Common myeloid progenitor, CD34-positive (primary cell): ENCODE results near the gene ATP2A2.
A peak's percentile ranks its signal among the peaks of the same experiment; 100 is the strongest.

Experiments used
- CTCF ChIA-PET: fragments of 350-600 bp; sonication (Branson Sonifier 250); formaldehyde crosslinking; loops from one replicate; lab custom pipeline; 2021; ENCODE audit warnings: antibody characterized with exemption; lab: Charles Lee
- POLR2A ChIA-PET: fragments of 350-600 bp; sonication (Branson Sonifier 250); formaldehyde crosslinking; loops from one replicate; lab custom pipeline; 2021; ENCODE audit warnings: antibody characterized with exemption; lab: Charles Lee
- DNase-seq, 3 donors: peaks; one replicate each; pipeline versions ENCODE4 v3.0.0 to v3.0.0-alpha.2; 2013
- H3K27ac ChIP-seq, 2 experiments: 1 replicate in 1 of 2; 2 replicates in 1 of 2; pipeline ENCODE4 v1.7.0; 2013; ENCODE audit warnings: inconsistent platforms in 2 of 2, low read length in 2 of 2, mild to moderate bottlenecking in 2 of 2, low read depth in 1 of 2, moderate library complexity in 1 of 2; ENCODE audit not compliant: severe bottlenecking in 2 of 2, insufficient read depth in 1 of 2, poor library complexity in 1 of 2
- H3K27me3 ChIP-seq, 5 experiments: replicated peaks in 2 of 5; 1 replicate in 3 of 5; 2 replicates in 2 of 5; pipeline versions ENCODE4 v1.6.1 to v1.7.0; 2013; ENCODE audit warnings: low read length in 4 of 5, mild to moderate bottlenecking in 2 of 5, moderate library complexity in 2 of 5, inconsistent platforms in 1 of 5; ENCODE audit not compliant: insufficient read depth in 5 of 5, control insufficient read depth in 4 of 5
- H3K36me3 ChIP-seq, 4 experiments: 1 replicate in 2 of 4; 2 replicates in 2 of 4; pipeline versions ENCODE4 v1.6.1 to v1.7.0; 2013; ENCODE audit warnings: low read length in 3 of 4, control low read depth in 1 of 4, mild to moderate bottlenecking in 1 of 4; ENCODE audit not compliant: control insufficient read depth in 4 of 4, insufficient read depth in 4 of 4
- H3K4me1 ChIP-seq, 4 experiments: 1 replicate in 3 of 4; 2 replicates in 1 of 4; pipeline versions ENCODE4 v1.6.1 to v1.7.1; 2013; ENCODE audit warnings: low read length in 3 of 4, mild to moderate bottlenecking in 3 of 4, control low read depth in 1 of 4, inconsistent platforms in 1 of 4, moderate library complexity in 1 of 4; ENCODE audit not compliant: control insufficient read depth in 4 of 4, insufficient read depth in 4 of 4; ENCODE audit errors: control extremely low read depth in 1 of 4
- H3K4me3 ChIP-seq, 7 experiments: 1 replicate in 4 of 7; 2 replicates in 3 of 7; pipeline versions ENCODE4 v1.5.1 to v1.7.0; 2013; ENCODE audit warnings: mild to moderate bottlenecking in 7 of 7, low read length in 6 of 7, moderate library complexity in 6 of 7, inconsistent platforms in 2 of 7, low read depth in 2 of 7, control low read depth in 1 of 7; ENCODE audit not compliant: insufficient read depth in 4 of 7, control insufficient read depth in 1 of 7; ENCODE audit errors: extremely low read depth in 1 of 7
- H3K9me3 ChIP-seq, 5 experiments: 1 replicate in 4 of 5; 2 replicates in 1 of 5; pipeline versions ENCODE4 v1.6.1 to v1.7.1; 2013; ENCODE audit warnings: low read length in 4 of 5, mild to moderate bottlenecking in 2 of 5, inconsistent platforms in 1 of 5, low read depth in 1 of 5, moderate library complexity in 1 of 5; ENCODE audit not compliant: control insufficient read depth in 4 of 5, insufficient read depth in 2 of 5; ENCODE audit errors: control extremely low read depth in 1 of 5
- WGBS: methylation state at CpG from one replicate; pipeline ENCODE4 v1.1.5; 2013; ENCODE audit not compliant: insufficient coverage; 5-methylcytosine and 5-hydroxymethylcytosine counted together

ATP2A2 gene

GRCh38 chr12:110256780-110257431 lies 24.1 kb upstream of the ATP2A2 start:
- DNase-seq = peak; percentile 18 to 63 (median 62)
- ChIA-PET CTCF (no interaction called here), POLR2A (no interaction called here)
- H3K9me3 ChIP-seq = no peaks in the 10 kb centered on the region
- peaks cover 0 to 7% (median 2%) of the 10 kb centered on the region in 4 experiments for H3K4me1 ChIP-seq
- H3K27ac ChIP-seq = no peak overlapping the region
- H3K27me3 ChIP-seq = no peaks in the 10 kb centered on the region
- no peaks in the 10 kb centered on the region for H3K36me3 ChIP-seq
- H3K4me3 ChIP-seq = no peak overlapping the region
- WGBS = 66% methylated on average over 9 of the region's 12 CpGs

- Histone ChIP-seq H3K4me1 (peaks cover 0 to 7% (median 0%) of the 10 kb centered on the region in 4 experiments), H3K27me3 (no peaks in the 10 kb centered on the region), H3K4me3 (no peak overlapping the region), H3K9me3 (no peaks in the 10 kb centered on the region), H3K27ac (no peak overlapping the region), H3K36me3 (no peaks in the 10 kb centered on the region)
- DNase-seq = no peak
- ChIA-PET POLR2A (no interaction called here), CTCF (interaction anchor here (1.4 kb wide), 1 partner anchor 14 kb away, joined by 3 read pairs; no protein-coding TSS in a partner anchor)
- WGBS = 98% methylated on average over 12 of the region's 12 CpGs
Observed at GRCh38 chr12:110258466-110258865, 22.6 kb upstream of the ATP2A2 start.

- Histone ChIP-seq H3K9me3 (no peaks in the 10 kb centered on the region), H3K27ac (no peak overlapping the region), H3K36me3 (no peaks in the 10 kb centered on the region), H3K27me3 (no peaks in the 10 kb centered on the region), H3K4me3 (no peak overlapping the region), H3K4me1 (peaks cover 0 to 11% (median 1%) of the 10 kb centered on the region in 4 experiments)
- CTCF ChIA-PET = interaction anchor here (1.0 kb wide), 1 partner anchor 144 kb away, joined by 3 read pairs; no protein-coding TSS in a partner anchor
- no peak for DNase-seq
- POLR2A ChIA-PET = no interaction called here
- WGBS = 96% methylated on average over 12 of the region's 17 CpGs
Observed at GRCh38 chr12:110262442-110263388, 18.3 kb upstream of the ATP2A2 start.

- Histone ChIP-seq H3K27me3 (no peaks in the 10 kb centered on the region), H3K27ac (no peak overlapping the region), H3K9me3 (no peaks in the 10 kb centered on the region), H3K4me1 (peaks cover 0 to 15% (median 5%) of the 10 kb centered on the region in 4 experiments), H3K4me3 (no peak overlapping the region), H3K36me3 (no peaks in the 10 kb centered on the region)
- POLR2A ChIA-PET = no interaction called here
- DNase-seq = no peak
- CTCF ChIA-PET = interaction anchor here (2.3 kb wide), 1 partner anchor 13 kb away, joined by 8 read pairs; no protein-coding TSS in a partner anchor
- WGBS = no CpG with 5 or more reads among the region's 5 CpGs
Observed at GRCh38 chr12:110266381-110266960, 14.6 kb upstream of the ATP2A2 start.

- ChIA-PET POLR2A (no interaction called here), CTCF (interaction anchor here (2.3 kb wide), 1 partner anchor 13 kb away, joined by 8 read pairs; no protein-coding TSS in a partner anchor)
- peak in 2 of 3 donors; percentile 35 to 53 for DNase-seq
- 58% methylated on average over 7 of the region's 9 CpGs for WGBS
- Histone ChIP-seq H3K4me1 (peaks cover 0 to 15% (median 5%) of the 10 kb centered on the region in 4 experiments), H3K27me3 (no peaks in the 10 kb centered on the region), H3K9me3 (no peaks in the 10 kb centered on the region), H3K27ac (no peak overlapping the region), H3K36me3 (no peaks in the 10 kb centered on the region), H3K4me3 (peak overlapping the region in 2 of 7 experiments; percentile 23 to 61)
Observed at GRCh38 chr12:110266980-110267620, 13.9 kb upstream of the ATP2A2 start.

- Histone ChIP-seq H3K27ac (no peak overlapping the region), H3K4me1 (peaks cover 0 to 15% (median 5%) of the 10 kb centered on the region in 4 experiments), H3K4me3 (no peak overlapping the region), H3K27me3 (no peaks in the 10 kb centered on the region), H3K9me3 (no peaks in the 10 kb centered on the region), H3K36me3 (no peaks in the 10 kb centered on the region)
- WGBS = 97% methylated on average over 5 of the region's 8 CpGs
- ChIA-PET CTCF (interaction anchor here (2.4 kb wide), 1 partner anchor 10 kb away, joined by 9 read pairs; no protein-coding TSS in a partner anchor), POLR2A (no interaction called here)
- DNase-seq = no peak
Observed at GRCh38 chr12:110269622-110270124, 11.4 kb upstream of the ATP2A2 start.
